Dendritic cell treated with granulocyte-macrophage colony-stimulating factor and Interleukin-4, amounts not matched to agents 40 ng/mL and 50 ng/mL, for 4 days (primary cell): ENCODE data around the gene D2HGDH.

ENCODE experiments used
- H3K27ac Mint-ChIP-seq: one replicate; pipeline ENCODE4 v1.8.0; 2022; ENCODE audit warnings: mild to moderate bottlenecking, mixed read lengths
- H3K27me3 Mint-ChIP-seq: one replicate; pipeline ENCODE4 v1.8.0; 2022; ENCODE audit warnings: mild to moderate bottlenecking, mixed read lengths
- H3K36me3 Mint-ChIP-seq: one replicate; pipeline ENCODE4 v1.8.0; 2022; ENCODE audit warnings: low read depth, mixed read lengths
- H3K4me1 Mint-ChIP-seq: one replicate; pipeline ENCODE4 v1.8.0; 2022; ENCODE audit warnings: low read depth, mixed read lengths
- H3K4me3 Mint-ChIP-seq: one replicate; pipeline ENCODE4 v1.8.0; 2022; ENCODE audit warnings: mild to moderate bottlenecking, moderate library complexity, mixed read lengths
- H3K9me3 Mint-ChIP-seq: one replicate; pipeline ENCODE4 v1.8.0; 2022; ENCODE audit warnings: mixed read lengths
- intact Hi-C: fragments of 100-400 bp; cut with micrococcal nuclease; formaldehyde crosslinking; loops from one replicate; pipeline ENCODE4 v1.15.0; 2022

D2HGDH gene

GRCh38 chr2:241734467-241735208 lies at the start of gene D2HGDH:
Gene D2HGDH, plus strand, starts transcription at chr2:241734630. Its CDS starts 595 bp downstream, at chr2:241735225.
- Mint-ChIP-seq H3K27me3 (peaks cover 6% of the 10 kb centered on the region), H3K27ac (peak within 1 kb of the TSS; percentile 70), H3K36me3 (peaks cover 25% of the 10 kb centered on the region), H3K4me3 (peak within 1 kb of the TSS; percentile 82), H3K4me1 (peaks cover 54% of the 10 kb centered on the region), H3K9me3 (no peaks in the 10 kb centered on the region)
- intact Hi-C loops, result loop anchor here (2.0 to 10.0 kb wide), 3 partner anchors 32 to 150 kb away; partner anchors contain the start of genes DTYMK and ING5

DNA sequence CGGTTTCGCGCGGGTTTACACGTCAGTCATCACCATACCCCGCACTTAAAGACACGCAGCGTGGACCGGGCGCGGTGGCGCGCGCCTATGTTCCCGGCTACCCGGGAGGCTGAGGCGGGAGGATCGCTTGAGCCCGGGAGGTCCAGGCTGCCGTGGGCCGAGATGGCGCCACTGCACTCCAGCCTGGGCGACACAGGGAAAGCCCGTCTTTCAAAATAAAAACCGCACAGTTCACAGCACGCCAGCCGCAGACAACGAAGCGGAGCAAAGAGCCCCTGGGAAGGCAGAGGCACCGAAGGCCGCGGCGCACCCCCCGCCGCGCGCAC lies 48.1 kb upstream of the D2HGDH start:
- intact Hi-C loops, result loop anchor here (1.0 to 5.0 kb wide), 4 partner anchors 15 to 179 kb away; partner anchors contain the start of genes ATG4B, D2HGDH, STK25 and THAP4
- H3K36me3 Mint-ChIP-seq, result peaks cover 62% of the 10 kb centered on the region
- peak overlapping the region; percentile 91 for H3K4me3 Mint-ChIP-seq
- no peaks in the 10 kb centered on the region for H3K27me3 Mint-ChIP-seq
- H3K4me1 Mint-ChIP-seq, result peaks cover 14% of the 10 kb centered on the region
- no peaks in the 10 kb centered on the region for H3K9me3 Mint-ChIP-seq
- peak overlapping the region; percentile 93 for H3K27ac Mint-ChIP-seq

DNA sequence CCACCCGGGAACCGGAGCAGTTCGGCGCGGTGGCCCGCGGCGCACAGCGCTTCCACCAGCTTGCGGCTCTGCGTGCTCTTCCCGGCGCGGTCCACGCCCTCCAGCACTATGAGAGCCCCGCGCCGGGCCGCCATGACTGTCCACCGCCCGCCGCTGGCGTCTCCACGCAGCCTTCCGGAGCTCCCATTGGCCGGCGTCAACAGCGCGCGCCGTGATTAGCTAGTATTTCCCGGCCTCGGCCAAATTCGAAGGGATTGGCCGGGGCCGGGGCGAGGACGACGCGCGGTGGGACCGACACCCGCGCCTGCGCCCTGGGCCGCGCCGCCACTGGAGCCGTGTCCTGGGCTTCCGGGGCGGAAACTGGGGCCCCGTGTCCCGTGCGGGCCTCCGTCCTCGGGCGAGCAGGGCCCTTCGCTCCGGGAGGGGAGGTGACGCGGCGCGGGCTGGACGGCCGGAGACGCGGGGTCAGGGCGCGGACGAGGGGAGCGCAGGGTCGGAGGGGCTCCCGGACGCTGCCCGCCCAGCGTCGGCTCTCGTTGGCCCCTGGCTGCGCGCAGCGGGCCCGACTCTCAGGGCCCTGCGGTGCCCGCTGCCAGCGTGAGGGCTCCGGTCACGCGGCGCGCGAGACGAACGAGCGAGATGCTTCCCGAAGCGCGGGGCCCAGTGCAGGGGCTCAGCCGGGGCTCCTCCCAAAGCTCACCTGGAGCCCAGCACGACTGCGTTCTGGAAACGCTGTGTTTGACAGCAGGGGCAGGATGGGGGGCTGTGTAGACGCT lies 47.6 kb upstream of the D2HGDH start, which contains the start of gene DTYMK:
DTYMK (minus strand) TSS at position 166 of the 776 bp plus-strand sequence; CDS start at position 134, 32 bp downstream.
- intact Hi-C loops, result loop anchor here (1.0 to 5.0 kb wide), 4 partner anchors 14 to 180 kb away; partner anchors contain the start of genes ATG4B, D2HGDH, STK25 and THAP4
- no peaks in the 10 kb centered on the region for H3K27me3 Mint-ChIP-seq
- H3K4me3 Mint-ChIP-seq, result peak within 1 kb of the TSS; percentile 91
- peaks cover 14% of the 10 kb centered on the region for H3K4me1 Mint-ChIP-seq
- H3K27ac Mint-ChIP-seq, result peak within 1 kb of the TSS; percentile 93
- H3K9me3 Mint-ChIP-seq, result no peaks in the 10 kb centered on the region
- H3K36me3 Mint-ChIP-seq, result peaks cover 58% of the 10 kb centered on the region

- peaks cover 14% of the 10 kb centered on the region for H3K4me1 Mint-ChIP-seq
- no peaks in the 10 kb centered on the region for H3K9me3 Mint-ChIP-seq
- no peak overlapping the region for H3K4me3 Mint-ChIP-seq
- H3K27ac Mint-ChIP-seq, result no peak overlapping the region
- peaks cover 69% of the 10 kb centered on the region for H3K36me3 Mint-ChIP-seq
- H3K27me3 Mint-ChIP-seq, result no peaks in the 10 kb centered on the region
- intact Hi-C loops, result loop anchor here (5.0 kb wide), 2 partner anchors 43 to 182 kb away; partner anchors contain the start of genes D2HGDH and STK25
These were observed 45.1 kb upstream of the D2HGDH start for GRCh38 chr2:241689306-241689705.

DNA sequence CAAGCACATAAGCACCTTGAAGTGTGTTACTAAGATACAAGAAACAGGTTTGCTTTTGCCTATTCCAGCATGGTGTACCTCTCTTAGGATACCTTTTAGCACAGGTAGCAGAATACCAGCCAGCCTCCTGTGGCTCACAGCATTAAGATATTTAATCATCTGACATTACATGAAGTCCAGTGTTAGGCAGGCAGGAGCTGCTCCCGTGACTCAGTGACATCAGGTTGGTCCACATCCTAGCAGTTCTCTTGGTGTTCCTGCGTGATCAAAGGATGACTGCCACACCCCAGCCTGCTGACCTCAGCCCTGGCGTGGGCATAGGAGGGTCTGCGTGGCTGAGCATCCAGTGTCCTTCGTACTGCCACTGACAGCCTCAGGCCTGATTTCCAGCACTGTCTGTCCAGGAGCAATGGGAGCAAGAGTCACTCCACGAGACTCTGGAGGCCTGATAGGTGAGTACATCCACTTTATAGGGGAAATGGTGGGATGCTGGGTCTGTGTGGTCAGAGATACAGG lies 44.2 kb upstream of the D2HGDH start:
- peaks cover 14% of the 10 kb centered on the region for H3K4me1 Mint-ChIP-seq
- H3K27ac Mint-ChIP-seq, result no peak overlapping the region
- no peaks in the 10 kb centered on the region for H3K27me3 Mint-ChIP-seq
- intact Hi-C loops, result no loop called here
- H3K4me3 Mint-ChIP-seq, result no peak overlapping the region
- no peaks in the 10 kb centered on the region for H3K9me3 Mint-ChIP-seq
- H3K36me3 Mint-ChIP-seq, result peaks cover 72% of the 10 kb centered on the region

GRCh38 chr2:241692448-241692847 lies 42.0 kb upstream of the D2HGDH start:
- Mint-ChIP-seq H3K4me3 (no peak overlapping the region), H3K9me3 (no peaks in the 10 kb centered on the region), H3K4me1 (peaks cover 5% of the 10 kb centered on the region), H3K27me3 (no peaks in the 10 kb centered on the region), H3K27ac (no peak overlapping the region), H3K36me3 (peaks cover 72% of the 10 kb centered on the region)
- intact Hi-C loops, result no loop called here

GRCh38 chr2:241695651-241696050 lies 38.8 kb upstream of the D2HGDH start:
- Mint-ChIP-seq H3K9me3 (no peaks in the 10 kb centered on the region), H3K4me1 (no peaks in the 10 kb centered on the region), H3K36me3 (peaks cover 56% of the 10 kb centered on the region), H3K4me3 (no peak overlapping the region), H3K27me3 (no peaks in the 10 kb centered on the region), H3K27ac (no peak overlapping the region)
- intact Hi-C loops, result no loop called here

- Mint-ChIP-seq H3K9me3 (no peaks in the 10 kb centered on the region), H3K27ac (peak overlapping the region; percentile 81), H3K4me3 (peak overlapping the region; percentile 78), H3K4me1 (peaks cover 18% of the 10 kb centered on the region), H3K36me3 (peaks cover 23% of the 10 kb centered on the region), H3K27me3 (no peaks in the 10 kb centered on the region)
- intact Hi-C loops, result loop anchor here (1.0 kb wide), 1 partner anchor 15 kb away; the partner anchor contains the start of gene DTYMK
These were observed 33.4 kb upstream of the D2HGDH start for GRCh38 chr2:241701149-241701398.

DNA sequence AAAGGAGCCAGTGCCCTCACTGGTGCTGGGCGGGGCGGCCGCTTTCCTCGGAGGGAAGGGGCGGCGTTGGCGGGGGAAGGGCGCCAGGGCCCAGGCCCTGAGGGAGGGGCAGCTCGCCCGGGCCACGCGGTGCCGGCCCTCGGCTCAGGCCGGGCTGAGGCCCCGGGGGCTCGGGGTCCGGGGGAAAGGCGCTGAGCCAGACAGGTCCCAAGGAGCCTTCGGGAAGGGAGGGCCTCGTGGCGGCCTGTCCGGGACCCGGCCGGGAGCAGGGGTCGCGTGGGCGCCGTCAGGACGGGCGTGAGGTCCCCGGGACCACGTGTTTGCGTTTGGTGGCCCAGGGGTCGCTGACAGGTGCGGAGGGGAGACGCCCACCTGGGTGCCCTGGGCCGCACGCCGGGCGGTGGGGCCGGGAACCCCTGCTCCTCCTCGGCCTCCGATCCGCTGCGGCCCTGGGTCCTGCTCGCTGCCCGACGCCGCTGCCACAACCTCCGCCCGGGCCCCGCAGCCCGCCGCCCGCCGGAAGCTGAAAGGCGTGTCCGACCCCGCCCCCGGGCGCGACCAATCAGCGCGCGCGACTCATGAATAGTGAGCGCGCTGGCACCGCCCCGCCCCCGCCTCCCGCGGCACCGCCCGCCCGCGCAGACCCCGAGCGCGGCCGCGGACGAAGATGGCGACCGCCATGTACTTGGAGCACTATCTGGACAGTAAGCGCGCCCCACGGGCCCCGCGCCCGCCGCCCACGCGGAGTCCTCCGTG lies 32.9 kb upstream of the D2HGDH start, which contains the start of gene ING5:
ING5 (plus strand) TSS at position 641 of the 756 bp plus-strand sequence; CDS start at position 668, 27 bp downstream.
- H3K27me3 Mint-ChIP-seq, result no peaks in the 10 kb centered on the region
- intact Hi-C loops, result loop anchor here (1.0 to 2.0 kb wide), 3 partner anchors 15 to 65 kb away; partner anchors contain the start of genes D2HGDH and DTYMK
- H3K4me1 Mint-ChIP-seq, result peaks cover 18% of the 10 kb centered on the region
- H3K4me3 Mint-ChIP-seq, result peak within 1 kb of the TSS; percentile 78
- peak within 1 kb of the TSS; percentile 81 for H3K27ac Mint-ChIP-seq
- no peaks in the 10 kb centered on the region for H3K9me3 Mint-ChIP-seq
- peaks cover 23% of the 10 kb centered on the region for H3K36me3 Mint-ChIP-seq

DNA sequence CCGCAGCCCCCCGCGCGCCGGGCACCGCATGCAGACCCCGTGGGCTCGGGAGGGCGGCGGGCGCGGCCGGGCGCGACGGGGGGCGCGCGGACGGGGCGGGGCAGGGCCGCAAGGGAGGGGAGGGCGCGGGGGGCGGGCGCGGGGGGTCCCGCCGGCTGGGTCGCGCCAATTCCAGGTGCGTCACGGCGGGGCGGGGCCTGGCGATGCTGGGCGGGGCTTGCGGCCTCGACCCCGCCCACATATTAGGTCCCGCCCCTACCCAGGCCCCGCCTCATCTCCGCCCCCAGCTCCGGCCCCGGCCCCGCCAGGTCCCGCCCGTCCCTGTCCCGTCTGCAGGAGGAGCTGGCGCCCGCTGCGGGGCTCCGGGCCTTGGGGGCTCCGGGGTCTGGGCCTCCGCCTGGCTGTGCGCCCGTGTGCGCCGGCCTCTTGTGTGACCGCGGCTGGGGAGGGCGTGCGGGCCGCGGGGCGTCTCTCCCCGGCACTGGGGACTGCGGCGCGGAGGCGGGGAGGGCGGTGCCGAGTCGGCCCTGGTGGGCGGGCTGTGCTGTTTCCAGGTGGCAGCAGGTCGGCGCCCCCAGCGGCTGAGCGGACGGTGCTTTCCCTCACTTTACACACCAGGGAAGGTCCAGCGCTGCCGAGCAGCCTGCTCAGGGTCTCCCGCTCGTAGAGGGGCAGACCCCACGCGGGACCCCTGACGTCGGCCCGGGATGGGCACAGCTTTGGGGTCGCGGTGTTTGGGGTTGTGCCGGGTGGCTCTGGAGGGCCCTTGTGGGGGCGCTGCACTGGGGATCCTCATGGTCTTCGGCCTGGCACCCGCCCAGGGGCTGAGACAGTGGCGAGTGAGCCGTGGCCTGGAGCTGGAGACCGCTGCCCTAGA lies 32.0 kb upstream of the D2HGDH start:
- H3K4me1 Mint-ChIP-seq, result peaks cover 18% of the 10 kb centered on the region
- peak overlapping the region; percentile 81 for H3K27ac Mint-ChIP-seq
- H3K4me3 Mint-ChIP-seq, result peak overlapping the region; percentile 78
- no peaks in the 10 kb centered on the region for H3K27me3 Mint-ChIP-seq
- intact Hi-C loops, result loop anchor here (1.0 to 2.0 kb wide), 2 partner anchors 32 to 66 kb away; partner anchors contain the start of gene D2HGDH
- H3K9me3 Mint-ChIP-seq, result no peaks in the 10 kb centered on the region
- H3K36me3 Mint-ChIP-seq, result peaks cover 31% of the 10 kb centered on the region

- peaks cover 39% of the 10 kb centered on the region for H3K36me3 Mint-ChIP-seq
- peaks cover 18% of the 10 kb centered on the region for H3K4me1 Mint-ChIP-seq
- no peaks in the 10 kb centered on the region for H3K27me3 Mint-ChIP-seq
- peak overlapping the region; percentile 21 for H3K27ac Mint-ChIP-seq
- no peaks in the 10 kb centered on the region for H3K9me3 Mint-ChIP-seq
- intact Hi-C loops, result loop anchor here (2.0 kb wide), 1 partner anchor 32 kb away; the partner anchor contains the start of gene D2HGDH
- peak overlapping the region; percentile 76 for H3K4me3 Mint-ChIP-seq
These were observed 31.3 kb upstream of the D2HGDH start for GRCh38 chr2:241703032-241703604.

- Mint-ChIP-seq H3K27me3 (no peaks in the 10 kb centered on the region), H3K36me3 (peaks cover 70% of the 10 kb centered on the region), H3K27ac (no peak overlapping the region), H3K9me3 (no peaks in the 10 kb centered on the region), H3K4me1 (peaks cover 13% of the 10 kb centered on the region), H3K4me3 (no peak overlapping the region)
- intact Hi-C loops, result no loop called here
These were observed 27.9 kb upstream of the D2HGDH start for GRCh38 chr2:241706537-241706936.
